Stimulated activated naive CD8-positive, alpha-beta T cell treated with anti-CD3 and anti-CD28 coated beads, Interleukin-15, Interleukin-2, amounts not matched to agents 100 ng/mL and 50 ng/mL, for 24 hours (primary cell): ENCODE results near the gene TEN1.

ENCODE experiments used
- H3K27ac Mint-ChIP-seq: one replicate; pipeline ENCODE4 v1.8.0; 2021; ENCODE audit warnings: mild to moderate bottlenecking, mixed read lengths
- H3K27me3 Mint-ChIP-seq: one replicate; pipeline ENCODE4 v1.8.0; 2021; ENCODE audit warnings: mixed read lengths
- H3K36me3 Mint-ChIP-seq: one replicate; pipeline ENCODE4 v1.8.0; 2021; ENCODE audit warnings: low read depth, mixed read lengths
- H3K4me1 Mint-ChIP-seq: one replicate; pipeline ENCODE4 v1.8.0; 2021; ENCODE audit warnings: low read depth, mixed read lengths
- H3K4me3 Mint-ChIP-seq: one replicate; pipeline ENCODE4 v1.8.0; 2021; ENCODE audit warnings: mild to moderate bottlenecking, mixed read lengths
- H3K9me3 Mint-ChIP-seq: one replicate; pipeline ENCODE4 v1.8.0; 2021; ENCODE audit warnings: mixed read lengths

Gene TEN1

GRCh38 chr17:76008630-76009425 is 29.8 kb downstream of the TEN1 start:
- Mint-ChIP-seq H3K27ac (no peak overlapping the region), H3K27me3 (no peaks in the 10 kb centered on the region), H3K9me3 (no peaks in the 10 kb centered on the region), H3K4me3 (no peak overlapping the region), H3K4me1 (peaks cover under 1% of the 10 kb centered on the region), H3K36me3 (no peaks in the 10 kb centered on the region)

GRCh38 chr17:76009447-76009846 is 30.4 kb downstream of the TEN1 start:
- Mint-ChIP-seq H3K4me1 (peaks cover 6% of the 10 kb centered on the region), H3K4me3 (no peak overlapping the region), H3K27ac (no peak overlapping the region), H3K9me3 (no peaks in the 10 kb centered on the region), H3K36me3 (no peaks in the 10 kb centered on the region), H3K27me3 (no peaks in the 10 kb centered on the region)

- Mint-ChIP-seq H3K27ac (no peak overlapping the region), H3K4me1 (peaks cover 6% of the 10 kb centered on the region), H3K9me3 (no peaks in the 10 kb centered on the region), H3K36me3 (no peaks in the 10 kb centered on the region), H3K27me3 (no peaks in the 10 kb centered on the region), H3K4me3 (no peak overlapping the region)
These were observed 31.1 kb downstream of the TEN1 start for GRCh38 chr17:76009969-76010661.

DNA sequence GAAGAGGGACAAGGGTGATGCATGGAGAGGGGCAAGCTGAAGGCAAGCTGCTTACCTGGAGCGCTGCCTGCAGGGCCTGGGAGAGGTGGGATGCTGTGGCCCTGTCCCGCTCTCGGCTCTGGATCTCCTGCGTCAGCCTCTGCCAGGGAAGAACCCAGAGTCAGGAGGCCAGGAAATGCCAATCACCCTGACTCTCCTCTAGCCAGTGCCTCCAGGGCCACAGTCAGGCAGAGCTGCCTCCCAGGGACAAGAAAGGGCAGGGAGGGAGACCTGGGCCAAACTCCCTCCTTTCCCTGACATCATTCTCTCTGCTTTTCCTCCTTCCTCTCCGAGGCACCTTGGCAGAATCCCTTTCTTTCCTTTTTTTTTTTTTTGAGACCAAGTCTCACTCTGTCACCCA is 32.9 kb downstream of the TEN1 start:
- Mint-ChIP-seq H3K9me3 (no peaks in the 10 kb centered on the region), H3K36me3 (no peaks in the 10 kb centered on the region), H3K4me1 (peaks cover 6% of the 10 kb centered on the region), H3K4me3 (no peak overlapping the region), H3K27ac (no peak overlapping the region), H3K27me3 (no peaks in the 10 kb centered on the region)

- Mint-ChIP-seq H3K4me3 (no peak overlapping the region), H3K27ac (no peak overlapping the region), H3K9me3 (no peaks in the 10 kb centered on the region), H3K4me1 (peaks cover 6% of the 10 kb centered on the region), H3K36me3 (no peaks in the 10 kb centered on the region), H3K27me3 (no peaks in the 10 kb centered on the region)
These were observed 34.4 kb downstream of the TEN1 start for GRCh38 chr17:76013377-76013932.

DNA sequence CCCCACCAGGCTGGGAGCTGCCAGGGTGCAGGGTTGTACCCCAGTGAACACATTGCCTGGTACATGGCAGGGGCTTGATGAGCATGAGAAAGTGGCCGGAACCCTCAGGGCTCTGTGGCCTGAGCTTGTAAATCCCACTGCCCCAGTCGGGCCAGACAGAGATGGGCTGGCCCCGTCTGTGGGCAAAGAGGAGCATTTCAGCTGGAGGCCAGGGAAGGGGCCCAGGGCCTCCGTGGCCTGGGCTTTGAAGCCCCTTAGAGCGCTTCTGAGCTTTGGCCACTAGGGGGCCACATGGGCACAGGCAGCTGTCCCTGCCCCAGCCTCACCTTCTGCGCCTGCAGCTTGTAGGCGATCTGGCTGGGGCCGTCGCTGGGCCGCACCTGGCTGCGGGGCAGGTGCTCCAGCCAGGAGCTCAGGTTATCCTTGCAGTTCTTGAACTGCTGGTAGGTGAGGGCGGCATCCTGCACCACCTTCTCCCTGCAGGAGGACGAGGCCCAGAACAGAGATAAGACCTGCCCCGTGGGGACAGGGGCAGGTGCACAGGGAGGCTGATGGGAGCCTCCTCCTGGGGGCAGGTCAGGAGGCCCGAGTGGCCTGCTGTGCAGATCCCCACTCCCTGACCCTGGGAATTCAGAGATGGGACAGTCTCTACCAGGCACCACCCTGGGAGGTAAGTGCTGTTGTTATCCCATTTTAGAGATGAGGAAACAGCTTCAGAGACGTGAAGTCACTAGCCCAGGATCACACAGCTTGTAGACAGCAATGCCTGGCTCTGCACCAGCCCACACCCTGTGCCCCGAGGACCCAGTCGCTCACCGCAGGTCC is 35.3 kb downstream of the TEN1 start:
- Mint-ChIP-seq H3K4me1 (peaks cover 6% of the 10 kb centered on the region), H3K9me3 (no peaks in the 10 kb centered on the region), H3K36me3 (no peaks in the 10 kb centered on the region), H3K4me3 (no peak overlapping the region), H3K27me3 (no peaks in the 10 kb centered on the region), H3K27ac (no peak overlapping the region)

GRCh38 chr17:76014925-76015261 is 35.9 kb downstream of the TEN1 start:
- Mint-ChIP-seq H3K27ac (no peak overlapping the region), H3K36me3 (no peaks in the 10 kb centered on the region), H3K9me3 (no peaks in the 10 kb centered on the region), H3K4me1 (peaks cover 6% of the 10 kb centered on the region), H3K27me3 (no peaks in the 10 kb centered on the region), H3K4me3 (no peak overlapping the region)

DNA sequence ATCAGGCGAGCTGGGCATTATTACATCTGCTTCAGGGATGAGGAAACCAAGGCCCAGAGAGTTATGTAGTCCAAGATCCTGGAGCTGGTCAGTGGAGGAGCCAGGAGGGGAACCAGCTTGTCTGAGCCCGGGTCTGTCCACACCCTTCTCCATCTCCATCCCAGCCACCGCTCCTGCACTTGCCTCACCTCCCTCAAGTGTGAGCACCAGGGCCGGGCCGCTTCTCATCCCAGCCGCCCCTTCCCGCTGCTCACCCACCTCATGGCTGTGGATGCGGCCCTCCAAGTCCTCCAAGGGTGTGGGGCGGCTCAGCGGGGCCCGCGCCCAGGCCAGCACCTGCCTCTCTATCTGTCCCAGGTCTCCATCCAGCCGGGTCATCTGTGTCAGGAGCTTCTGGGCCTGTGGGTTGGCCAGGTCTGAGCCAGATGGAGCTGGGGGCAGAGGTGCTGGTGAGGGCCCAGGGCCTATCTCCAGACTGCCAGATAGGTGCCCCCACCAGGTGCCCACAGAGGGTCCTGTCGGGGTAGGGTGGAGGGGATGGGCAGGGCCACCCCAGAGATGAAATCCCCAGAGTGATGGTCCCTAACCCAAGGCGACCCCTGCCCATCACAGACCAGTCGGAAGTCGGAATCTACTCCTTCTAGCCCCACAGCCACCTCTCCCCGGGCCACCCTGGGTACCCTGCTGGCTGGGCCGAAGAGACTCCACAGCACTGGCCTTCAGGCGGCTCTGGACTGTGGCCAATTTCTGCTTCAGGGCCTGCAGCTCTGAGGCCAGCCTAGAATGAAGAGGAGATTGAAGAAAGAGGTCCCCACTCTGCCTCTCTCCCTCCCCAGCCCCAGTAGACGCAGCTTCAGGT is 38.7 kb downstream of the TEN1 start:
- Mint-ChIP-seq H3K27ac (no peak overlapping the region), H3K9me3 (no peaks in the 10 kb centered on the region), H3K36me3 (no peaks in the 10 kb centered on the region)

GRCh38 chr17:76018340-76018680 is 39.3 kb downstream of the TEN1 start:
- no peak overlapping the region for H3K4me3 Mint-ChIP-seq
- no peaks in the 10 kb centered on the region for H3K27me3 Mint-ChIP-seq
- H3K9me3 Mint-ChIP-seq, result no peaks in the 10 kb centered on the region
- no peak overlapping the region for H3K27ac Mint-ChIP-seq
- H3K36me3 Mint-ChIP-seq, result no peaks in the 10 kb centered on the region
- peaks cover 6% of the 10 kb centered on the region for H3K4me1 Mint-ChIP-seq

More for the DNA sequence above, 38.7 kb downstream of the TEN1 start:
- Mint-ChIP-seq H3K4me3 (no peak overlapping the region), H3K27me3 (no peaks in the 10 kb centered on the region), H3K4me1 (peaks cover 6% of the 10 kb centered on the region)

GRCh38 chr17:76018801-76019200 is 39.8 kb downstream of the TEN1 start:
- no peak overlapping the region for H3K4me3 Mint-ChIP-seq
- peaks cover 5% of the 10 kb centered on the region for H3K4me1 Mint-ChIP-seq
- no peaks in the 10 kb centered on the region for H3K36me3 Mint-ChIP-seq
- H3K9me3 Mint-ChIP-seq, result no peaks in the 10 kb centered on the region
- no peaks in the 10 kb centered on the region for H3K27me3 Mint-ChIP-seq
- no peak overlapping the region for H3K27ac Mint-ChIP-seq

- no peaks in the 10 kb centered on the region for H3K4me1 Mint-ChIP-seq
- H3K27ac Mint-ChIP-seq, result no peak overlapping the region
- no peaks in the 10 kb centered on the region for H3K27me3 Mint-ChIP-seq
- no peak overlapping the region for H3K4me3 Mint-ChIP-seq
- no peaks in the 10 kb centered on the region for H3K9me3 Mint-ChIP-seq
- H3K36me3 Mint-ChIP-seq, result no peaks in the 10 kb centered on the region
These were observed 40.9 kb downstream of the TEN1 start for GRCh38 chr17:76019833-76020467.

DNA sequence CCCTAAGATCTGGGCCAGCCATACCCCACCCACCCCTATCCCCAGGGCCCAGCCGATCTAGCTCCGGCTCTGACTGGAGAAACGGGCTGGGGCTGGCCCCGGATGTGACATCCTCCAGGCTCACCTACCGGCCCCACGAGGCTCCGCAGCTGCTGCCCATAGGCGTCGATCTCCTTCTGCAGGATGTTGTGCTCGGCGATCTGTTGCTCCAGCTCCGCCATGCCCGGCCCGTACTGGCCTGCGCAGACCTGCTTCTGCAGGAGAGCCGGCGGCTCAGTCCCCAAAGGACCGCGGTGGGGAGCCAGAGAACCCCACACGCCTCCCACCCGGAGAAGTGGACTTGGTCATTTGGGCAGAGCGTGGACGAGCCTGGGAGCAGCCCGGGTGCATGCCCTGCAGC is 43.2 kb downstream of the TEN1 start:
- Mint-ChIP-seq H3K9me3 (no peaks in the 10 kb centered on the region), H3K27ac (no peak overlapping the region), H3K4me1 (no peaks in the 10 kb centered on the region), H3K27me3 (no peaks in the 10 kb centered on the region), H3K4me3 (no peak overlapping the region), H3K36me3 (no peaks in the 10 kb centered on the region)

DNA sequence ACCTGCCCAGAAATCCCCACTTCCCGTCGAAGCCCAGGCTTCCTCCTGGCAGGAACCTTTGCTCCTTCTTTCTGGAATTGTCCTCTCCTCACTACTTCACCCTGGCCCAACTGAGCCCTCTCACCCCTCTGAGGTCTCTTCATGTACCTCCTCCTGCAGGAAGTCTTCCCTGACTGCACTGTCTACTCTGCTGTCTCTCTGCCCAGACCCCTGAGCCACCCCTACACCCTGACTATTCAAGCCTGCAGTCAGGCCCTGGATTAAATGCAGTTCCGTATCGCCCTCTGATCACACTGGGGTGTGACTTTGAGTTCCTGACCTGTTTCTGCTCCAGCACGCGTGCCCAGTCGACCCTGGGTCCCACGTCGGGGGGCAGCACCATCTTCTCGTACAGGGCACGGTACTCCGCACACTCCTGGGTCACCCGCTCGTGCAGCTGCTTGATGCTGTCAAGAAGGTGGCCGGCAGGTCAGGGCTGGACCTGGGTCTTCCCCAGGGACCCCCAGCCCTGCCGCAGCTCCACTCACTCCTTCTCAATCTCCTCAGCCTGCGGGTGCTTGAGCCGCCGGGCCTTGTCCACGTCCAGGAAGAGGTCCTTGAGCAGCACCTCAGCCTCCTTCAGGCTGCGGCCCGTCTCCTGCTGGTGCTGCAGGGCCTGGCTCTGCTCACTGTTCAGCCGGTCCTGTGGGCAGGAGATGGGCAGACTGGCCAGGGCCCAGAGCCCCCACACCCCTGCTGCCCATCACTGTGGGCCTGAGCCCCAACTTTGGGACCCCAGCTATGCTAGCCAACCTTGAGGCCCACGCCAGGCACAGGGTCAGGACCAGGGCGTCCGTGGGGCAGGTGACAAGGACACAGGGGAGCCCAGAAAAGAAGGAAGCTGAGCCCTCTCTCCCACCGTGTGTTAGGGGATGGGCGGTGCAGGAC is 44.2 kb downstream of the TEN1 start:
- no peaks in the 10 kb centered on the region for H3K36me3 Mint-ChIP-seq
- no peak overlapping the region for H3K4me3 Mint-ChIP-seq
- H3K9me3 Mint-ChIP-seq, result no peaks in the 10 kb centered on the region
- no peaks in the 10 kb centered on the region for H3K27me3 Mint-ChIP-seq
- H3K4me1 Mint-ChIP-seq, result no peaks in the 10 kb centered on the region
- H3K27ac Mint-ChIP-seq, result no peak overlapping the region
